PC-9 (cell line): ENCODE results near the gene EIF4G1. TPM values are rescaled to one million over a fixed set of nuclear protein-coding genes. Genes with fewer than 3 reads are reported as not detected.
A peak's percentile ranks its signal among the peaks of the same experiment; 100 is the strongest.

Experiments
- BruUV-seq: library from RNA; stranded (reverse); fragments of 400-500 nt; replicated peaks from 2 replicates; lab custom pipeline; 2021; lab: Mats Ljungman, UMichigan
- CTCF ChIA-PET: fragments of 300-600 bp; sonication (Branson Sonifier 250); formaldehyde crosslinking; loops from one replicate; lab custom pipeline; 2022; ENCODE audit warnings: antibody characterized with exemption; lab: Charles Lee
- POLR2A ChIA-PET: fragments of 300-600 bp; sonication (Branson Sonifier 250); formaldehyde crosslinking; loops from one replicate; lab custom pipeline; 2022; ENCODE audit warnings: antibody characterized with exemption; ENCODE audit not compliant: unreplicated experiment; lab: Charles Lee
- DNase-seq, 2 experiments: peaks; one replicate each; pipeline versions ENCODE4 v3.0.0 to v3.0.0-alpha.2; 2015 to 2022; ENCODE audit warnings: mixed read lengths in 1 of 2
- H2AFZ ChIP-seq: fragments of 200-600 bp; sonication (generic); 2 replicates; pipeline ENCODE4 v1.8.1; 2017; ENCODE audit warnings: antibody characterized with exemption
- H3F3A ChIP-seq: fragments of 200-600 bp; sonication (generic); 2 replicates; pipeline ENCODE4 v1.8.1; 2017; ENCODE audit warnings: antibody characterized with exemption, mild to moderate bottlenecking, low read depth; ENCODE audit not compliant: insufficient read depth
- H3K27ac ChIP-seq: fragments of 200-600 bp; sonication (generic); 2 replicates; pipeline ENCODE4 v1.6.1; 2016; ENCODE audit warnings: mixed run types
- H3K27me3 ChIP-seq: fragments of 200-600 bp; sonication (generic); 2 replicates; pipeline ENCODE4 v1.6.1; 2016; ENCODE audit warnings: low read depth, mixed run types; ENCODE audit not compliant: insufficient read depth
- H3K36me3 ChIP-seq: fragments of 200-600 bp; sonication (generic); 2 replicates; pipeline ENCODE4 v1.6.1; 2016; ENCODE audit warnings: low read depth, mixed run types
- H3K4me1 ChIP-seq: fragments of 200-600 bp; sonication (generic); replicated peaks from 2 replicates; pipeline ENCODE4 v1.6.1; 2016; ENCODE audit warnings: mixed run types; ENCODE audit not compliant: insufficient read depth
- H3K4me2 ChIP-seq: fragments of 200-600 bp; sonication (generic); 2 replicates; pipeline ENCODE4 v1.6.1; 2017; ENCODE audit warnings: mixed run types
- H3K4me3 ChIP-seq: fragments of 200-600 bp; sonication (generic); 2 replicates; pipeline ENCODE4 v1.6.1; 2016; ENCODE audit warnings: mixed run types
- H3K79me2 ChIP-seq: fragments of 200-600 bp; sonication (generic); 2 replicates; pipeline ENCODE4 v1.6.1; 2017; ENCODE audit warnings: low read depth, mixed run types
- H3K9me2 ChIP-seq: fragments of 200-600 bp; sonication (generic); 2 replicates; pipeline ENCODE4 v1.8.1; 2017; ENCODE audit warnings: mild to moderate bottlenecking; ENCODE audit not compliant: insufficient read depth
- H3K9me3 ChIP-seq: fragments of 200-600 bp; sonication (generic); 2 replicates; pipeline ENCODE4 v1.8.1; 2016; ENCODE audit warnings: low read depth; ENCODE audit not compliant: insufficient read depth
- H4K20me1 ChIP-seq: fragments of 200-600 bp; sonication (generic); 2 replicates; pipeline ENCODE4 v1.8.1; 2017; ENCODE audit not compliant: insufficient read depth
- EZH2 ChIP-seq: fragments of 200-600 bp; sonication (generic); IDR thresholded peaks from 2 replicates; pipeline ENCODE4 v1.8.0; 2017; ENCODE audit warnings: antibody characterized with exemption, low read depth
- intact Hi-C: fragments of 100-400 bp; cut with micrococcal nuclease; formaldehyde crosslinking; loops from one replicate; pipeline ENCODE4 v1.10.0; 2022; ENCODE audit not compliant: unreplicated experiment
- total RNA-seq: library from RNA; stranded (reverse); gene quantifications from 2 replicates; pipeline ENCODE4 v1.2.3, GENCODE V29; 2021
- TF ChIP-seq, protein P1 (sequence below): fragments of 200-600 bp; sonication (generic); conservative IDR thresholded peaks from 2 replicates; pipeline ENCODE4 v1.6.1; 2017; ENCODE audit warnings: mixed run types, antibody characterized with exemption, mild to moderate bottlenecking, moderate library complexity

Gene EIF4G1
- total RNA-seq, 1 experiment from 2014 or later, result 657 TPM

DNA sequence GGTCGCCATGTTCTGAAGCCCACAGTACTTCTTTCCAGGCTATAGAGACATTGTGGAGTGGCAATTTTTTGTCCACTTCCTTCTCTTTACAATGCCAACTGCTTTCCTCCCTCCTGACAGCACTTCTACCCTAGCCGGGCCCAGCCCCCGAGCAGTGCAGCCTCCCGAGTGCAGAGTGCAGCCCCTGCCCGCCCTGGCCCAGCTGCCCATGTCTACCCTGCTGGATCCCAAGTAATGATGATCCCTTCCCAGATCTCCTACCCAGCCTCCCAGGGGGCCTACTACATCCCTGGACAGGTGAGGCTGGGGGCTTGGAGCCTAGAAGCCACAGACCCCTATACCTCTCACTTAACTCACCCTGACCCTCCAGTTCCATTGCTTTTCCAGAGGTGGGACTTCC, 2.8 kb downstream of the EIF4G1 start:
- Histone ChIP-seq H3F3A (peaks cover 71% of the 10 kb centered on the region), H3K4me2 (peak overlapping the region; percentile 75), H3K27me3 (no peaks in the 10 kb centered on the region), H3K27ac (peak overlapping the region; percentile 27; the same call in 1 of the 2 replicates), H3K4me1 (peaks cover 56% of the 10 kb centered on the region), H2AFZ (no peak overlapping the region), H3K9me3 (no peaks in the 10 kb centered on the region), H3K36me3 (peaks cover 49% of the 10 kb centered on the region), H3K9me2 (no peaks in the 10 kb centered on the region), H3K4me3 (peak overlapping the region; percentile 63; the same call in 1 of the 2 replicates), H3K79me2 (peaks cover 72% of the 10 kb centered on the region), H4K20me1 (peaks cover 68% of the 10 kb centered on the region)
- ChIA-PET POLR2A (no interaction called here), CTCF (no interaction called here)
- TF ChIP-seq, protein P1, sequence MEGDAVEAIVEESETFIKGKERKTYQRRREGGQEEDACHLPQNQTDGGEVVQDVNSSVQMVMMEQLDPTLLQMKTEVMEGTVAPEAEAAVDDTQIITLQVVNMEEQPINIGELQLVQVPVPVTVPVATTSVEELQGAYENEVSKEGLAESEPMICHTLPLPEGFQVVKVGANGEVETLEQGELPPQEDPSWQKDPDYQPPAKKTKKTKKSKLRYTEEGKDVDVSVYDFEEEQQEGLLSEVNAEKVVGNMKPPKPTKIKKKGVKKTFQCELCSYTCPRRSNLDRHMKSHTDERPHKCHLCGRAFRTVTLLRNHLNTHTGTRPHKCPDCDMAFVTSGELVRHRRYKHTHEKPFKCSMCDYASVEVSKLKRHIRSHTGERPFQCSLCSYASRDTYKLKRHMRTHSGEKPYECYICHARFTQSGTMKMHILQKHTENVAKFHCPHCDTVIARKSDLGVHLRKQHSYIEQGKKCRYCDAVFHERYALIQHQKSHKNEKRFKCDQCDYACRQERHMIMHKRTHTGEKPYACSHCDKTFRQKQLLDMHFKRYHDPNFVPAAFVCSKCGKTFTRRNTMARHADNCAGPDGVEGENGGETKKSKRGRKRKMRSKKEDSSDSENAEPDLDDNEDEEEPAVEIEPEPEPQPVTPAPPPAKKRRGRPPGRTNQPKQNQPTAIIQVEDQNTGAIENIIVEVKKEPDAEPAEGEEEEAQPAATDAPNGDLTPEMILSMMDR, result no peak
- no peak for TF ChIP-seq EZH2
- intact Hi-C loops, result no loop called here
- BruUV-seq, result TSS peak; percentile 28
- no peak for DNase-seq

GRCh38 chr3:184320104-184320445, 5.7 kb downstream of the EIF4G1 start:
- peaks cover 50% of the 10 kb centered on the region for H3K4me1 ChIP-seq
- peak overlapping the region; percentile 75 for H3K4me2 ChIP-seq
- peak; percentile 87 to 97 for DNase-seq
- TF ChIP-seq, protein P1, result no peak
- TF ChIP-seq EZH2, result no peak
- peaks cover 96% of the 10 kb centered on the region for H4K20me1 ChIP-seq
- peak overlapping the region; percentile 51 for H3K27ac ChIP-seq
- peaks cover 91% of the 10 kb centered on the region for H3F3A ChIP-seq
- no peaks in the 10 kb centered on the region for H3K9me3 ChIP-seq
- ChIA-PET POLR2A (interaction anchor here (0.6 to 0.9 kb wide), 4 partner anchors 24 to 186 kb away, joined by 3 to 18 read pairs (median 4); no protein-coding TSS in a partner anchor), CTCF (interaction anchor here (0.6 kb wide), 1 partner anchor 32 kb away, joined by 3 read pairs; no protein-coding TSS in a partner anchor)
- H3K9me2 ChIP-seq, result no peaks in the 10 kb centered on the region
- no TSS peak for BruUV-seq
- peaks cover 76% of the 10 kb centered on the region for H3K36me3 ChIP-seq
- intact Hi-C loops, result no loop called here
- no peaks in the 10 kb centered on the region for H3K27me3 ChIP-seq
- H3K79me2 ChIP-seq, result peaks cover 97% of the 10 kb centered on the region
- H3K4me3 ChIP-seq, result peak overlapping the region; percentile 18; the same call in 1 of the 2 replicates
- no peak overlapping the region for H2AFZ ChIP-seq

GRCh38 chr3:184321666-184322065, 7.3 kb downstream of the EIF4G1 start:
- Histone ChIP-seq H3F3A (peaks cover 92% of the 10 kb centered on the region), H3K27ac (no peak overlapping the region), H3K4me1 (peaks cover 40% of the 10 kb centered on the region), H3K79me2 (peaks cover 97% of the 10 kb centered on the region), H2AFZ (no peak overlapping the region), H3K4me2 (no peak overlapping the region), H3K27me3 (no peaks in the 10 kb centered on the region), H3K9me3 (no peaks in the 10 kb centered on the region), H3K9me2 (no peaks in the 10 kb centered on the region), H4K20me1 (peaks cover 97% of the 10 kb centered on the region), H3K4me3 (no peak overlapping the region), H3K36me3 (peaks cover 86% of the 10 kb centered on the region)
- TF ChIP-seq, protein P1, result no peak
- no peak for TF ChIP-seq EZH2
- BruUV-seq, result TSS peak; percentile 5
- DNase-seq, result no peak
- intact Hi-C loops, result no loop called here
- ChIA-PET POLR2A (no interaction called here), CTCF (no interaction called here)
